RCC 7860 (cell line): ENCODE results near the gene MUC4.
"Not testable (repeated sequence)": the region's sequence is repeated elsewhere in the genome, so short reads cannot be mapped to it uniquely, and the experiment has no call there.

Experiments used
- DNase-seq: peaks from one replicate; pipeline ENCODE4 v3.0.0-alpha.2; 2015; ENCODE audit warnings: low spot score
- FAIRE-seq: peaks from 2 replicates; lab custom pipeline; 2012; peaks lifted over from hg19 to GRCh38; lab: Jason Lieb, UNC

MUC4 gene

DNA sequence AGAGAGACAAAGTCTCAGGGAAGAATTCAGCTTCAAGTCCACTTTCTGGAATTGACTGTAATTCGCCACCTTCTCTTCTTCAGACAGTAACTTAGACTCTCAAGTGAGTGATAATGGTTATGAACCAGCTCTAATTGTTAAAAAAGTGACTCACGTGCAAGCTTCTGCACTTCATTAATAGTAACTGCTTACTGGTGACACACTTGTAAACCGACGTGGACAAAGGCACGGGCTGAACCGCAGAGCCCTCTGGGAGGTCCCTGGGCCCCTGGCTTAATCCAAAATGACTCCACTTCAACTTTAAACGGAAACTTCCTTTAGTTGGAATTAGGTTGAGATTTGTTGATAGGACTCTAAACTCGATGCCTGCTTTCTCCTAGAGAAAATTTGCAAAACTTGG is 17.0 kb downstream of the MUC4 start:
- no peak for DNase-seq

DNA sequence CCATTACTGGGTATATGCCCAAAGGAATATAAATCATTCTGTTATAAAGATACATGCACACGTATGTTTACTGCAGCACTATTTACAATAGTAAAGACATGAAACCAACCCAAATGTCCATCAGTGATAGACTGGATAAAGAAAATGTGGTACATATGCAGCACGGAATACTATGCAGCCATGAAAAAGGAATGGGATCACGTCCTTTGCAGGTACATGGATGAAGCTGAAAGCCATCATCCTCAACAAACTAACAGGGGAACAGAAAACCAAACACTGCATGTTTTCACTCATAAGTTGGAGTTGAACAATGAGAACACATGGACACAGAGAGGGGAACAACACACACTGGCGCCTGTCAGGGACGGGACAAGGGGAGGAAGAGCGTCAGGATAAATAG is 19.1 kb downstream of the MUC4 start:
- DNase-seq, FAIRE-seq: not testable (repeated sequence)

More for the DNA sequence above, 17.0 kb downstream of the MUC4 start:
- FAIRE-seq, result no peak

DNA sequence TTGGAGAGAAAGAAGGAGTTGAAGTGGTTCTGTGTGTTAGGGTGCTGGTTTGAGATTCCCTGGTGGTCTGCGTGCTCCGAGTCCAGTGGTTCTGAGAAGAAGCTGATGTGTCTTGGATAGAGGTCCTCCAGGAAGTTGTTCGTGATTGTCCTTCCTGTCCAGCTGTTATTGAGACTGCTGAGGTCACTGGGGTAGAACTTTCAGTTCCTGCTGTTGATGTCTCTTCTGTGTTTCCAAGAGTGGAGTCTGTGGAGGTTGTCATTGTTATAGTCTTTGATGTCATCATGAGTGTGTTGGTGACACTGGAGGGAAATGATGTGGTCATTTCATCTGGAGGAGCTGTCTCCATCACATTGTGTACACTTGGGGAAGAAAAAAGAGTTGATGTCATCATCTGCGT is 20.8 kb downstream of the MUC4 start:
- no peak for FAIRE-seq
- DNase-seq, result no peak

DNA sequence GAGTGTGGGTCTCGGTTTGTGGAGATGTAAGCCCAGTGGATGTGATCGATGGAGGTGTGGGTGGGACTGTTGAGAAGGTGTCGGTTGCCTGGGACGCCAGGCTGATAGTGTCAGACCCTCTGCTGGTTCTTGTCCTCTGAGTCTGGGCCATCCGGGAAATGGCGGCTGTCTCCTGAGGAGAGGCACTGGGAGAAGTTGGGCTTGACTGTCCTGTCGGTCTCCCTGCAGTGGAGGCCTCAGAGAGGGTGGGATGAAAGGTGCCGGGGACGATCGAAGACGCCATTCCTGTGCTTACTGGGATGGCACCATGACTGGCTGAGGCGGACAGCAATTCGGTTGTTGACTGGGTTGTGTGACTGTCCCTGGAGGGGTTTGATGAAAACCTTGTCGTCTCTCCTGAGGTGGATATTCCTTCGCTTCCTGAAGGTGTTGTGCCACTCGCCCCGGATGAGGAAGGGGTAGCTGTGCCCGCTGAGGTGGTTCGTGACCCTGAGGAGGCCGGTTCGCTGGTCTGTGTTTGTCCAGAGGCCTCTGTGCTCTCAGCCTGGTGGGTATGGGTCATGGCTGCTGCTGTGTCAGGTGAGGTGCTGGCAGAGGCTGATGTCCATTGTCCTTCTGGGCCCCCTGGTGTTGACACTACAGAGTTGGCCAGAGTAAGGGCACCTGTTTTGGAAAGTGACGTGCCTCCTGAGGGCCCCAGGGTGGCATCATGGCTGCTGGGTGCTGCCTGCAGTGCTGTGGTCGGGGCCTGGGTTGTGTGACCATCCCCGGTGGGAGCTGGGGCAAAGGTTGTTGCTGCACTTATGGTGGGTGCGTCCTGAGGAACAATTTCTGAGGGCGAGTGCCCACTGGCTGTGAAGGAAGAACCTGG is 22.8 kb downstream of the MUC4 start:
- DNase-seq, result no peak
- FAIRE-seq, result no peak

DNA sequence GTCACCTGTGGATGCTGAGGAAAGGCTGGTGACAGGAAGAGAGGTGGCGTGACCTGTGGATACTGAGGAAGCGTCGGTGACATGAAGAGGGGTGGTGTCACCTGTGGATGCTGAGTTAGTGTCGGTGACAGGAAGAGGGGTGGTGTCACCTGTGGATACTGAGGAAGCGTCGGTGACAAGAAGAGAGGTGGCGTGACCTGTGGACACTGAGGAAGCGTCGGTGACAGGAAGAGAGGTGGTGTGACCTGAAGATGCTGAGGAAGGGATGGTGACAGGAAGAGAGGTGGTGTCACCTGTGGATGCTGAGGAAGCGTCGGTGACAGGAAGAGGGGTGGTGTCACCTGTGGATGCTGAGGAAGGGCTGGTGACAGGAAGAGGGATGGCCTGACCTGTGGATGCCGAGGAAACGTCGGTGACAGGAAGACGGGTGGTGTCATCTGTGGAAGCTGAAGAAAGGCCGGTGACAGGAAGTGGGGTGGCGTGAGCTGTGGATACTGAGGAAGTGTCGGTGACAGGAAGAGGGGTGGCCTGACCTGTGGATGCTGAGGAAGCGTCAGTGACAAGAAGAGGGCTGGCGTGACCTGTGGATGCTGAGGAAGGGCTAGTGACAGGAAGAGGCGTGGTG is 25.8 kb downstream of the MUC4 start:
- not testable (repeated sequence) for FAIRE-seq, DNase-seq

DNA sequence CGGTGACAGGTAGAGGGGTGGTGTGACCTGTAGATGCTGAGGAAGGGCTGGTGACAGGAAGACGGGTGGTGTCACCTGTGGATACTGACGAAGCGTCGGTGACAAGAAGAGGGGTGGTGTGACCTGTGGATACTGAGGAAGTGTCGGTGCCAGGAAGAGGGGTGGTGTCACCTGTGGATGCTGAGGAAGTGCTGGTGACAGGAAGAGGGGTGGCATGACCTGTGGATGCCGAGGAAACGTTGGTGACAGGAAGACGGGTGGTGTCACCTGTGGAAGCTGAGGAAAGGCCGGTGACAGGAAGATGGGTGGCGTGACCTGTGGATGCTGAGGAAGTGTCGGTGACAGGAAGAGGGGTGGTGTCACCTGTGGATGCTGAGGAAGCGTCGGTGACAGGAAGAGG is 27.7 kb downstream of the MUC4 start:
- not testable (repeated sequence) for DNase-seq

DNA sequence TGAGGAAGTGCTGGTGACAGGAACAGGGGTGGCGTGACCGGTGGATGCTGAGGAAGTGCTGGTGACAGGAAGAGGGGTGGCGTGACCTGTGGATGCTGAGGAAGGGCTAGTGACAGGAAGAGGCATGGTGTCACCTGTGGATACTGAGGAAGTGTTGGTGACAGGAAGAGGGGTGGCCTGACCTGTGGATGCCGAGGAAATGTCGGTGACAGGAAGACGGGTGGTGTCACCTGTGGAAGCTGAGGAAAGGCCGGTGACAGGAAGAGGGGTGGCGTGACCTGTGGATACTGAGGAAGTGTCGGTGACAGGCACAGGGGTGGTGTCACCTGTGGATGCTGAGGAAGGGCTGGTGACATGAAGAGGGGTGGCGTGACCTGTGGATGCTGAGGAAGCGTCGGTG is 30.5 kb downstream of the MUC4 start:
- DNase-seq, FAIRE-seq: not testable (repeated sequence)

More for the DNA sequence above, 27.7 kb downstream of the MUC4 start:
- not testable (repeated sequence) for FAIRE-seq

DNA sequence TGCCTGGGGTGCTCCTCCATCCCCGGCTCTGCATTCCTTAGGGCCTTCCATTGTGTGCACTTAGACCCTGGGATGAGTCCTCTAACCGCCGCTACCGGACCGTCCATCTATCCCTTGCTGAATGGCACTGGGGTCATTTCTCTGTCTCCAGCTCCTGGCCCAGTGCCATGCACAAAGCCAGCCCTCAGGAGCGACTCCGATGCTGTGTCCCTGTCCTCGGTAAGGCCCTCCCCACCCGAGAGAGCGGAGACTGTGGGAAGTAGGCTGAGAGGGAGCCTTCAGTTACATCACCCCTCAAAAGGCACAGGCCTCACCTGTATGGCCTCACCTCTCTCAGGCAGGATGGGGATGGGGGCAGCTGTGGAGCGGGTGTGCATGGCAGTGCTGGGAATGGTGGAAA is 33.8 kb downstream of the MUC4 start:
- FAIRE-seq (no peak), DNase-seq (no peak)

DNA sequence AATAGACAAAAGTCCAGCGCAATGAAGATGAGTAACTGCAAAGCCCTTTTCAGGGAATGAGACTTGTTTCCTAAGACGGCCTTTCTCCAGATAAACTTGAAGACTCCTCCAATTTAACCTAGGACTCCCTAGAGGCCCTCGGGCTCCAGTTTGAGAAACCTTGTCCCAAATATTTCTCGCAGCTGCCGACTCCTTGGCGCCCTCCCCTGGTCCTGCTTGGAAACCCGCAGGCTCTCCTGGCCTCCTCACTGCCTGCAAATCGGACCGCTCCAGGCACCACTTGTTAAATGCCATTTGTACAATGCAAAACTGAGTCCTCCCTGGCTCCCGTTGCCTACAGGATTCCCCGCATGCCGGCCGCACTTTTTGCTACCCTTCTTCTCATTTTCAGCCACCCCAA is 36.8 kb downstream of the MUC4 start:
- FAIRE-seq (no peak), DNase-seq (no peak)

DNA sequence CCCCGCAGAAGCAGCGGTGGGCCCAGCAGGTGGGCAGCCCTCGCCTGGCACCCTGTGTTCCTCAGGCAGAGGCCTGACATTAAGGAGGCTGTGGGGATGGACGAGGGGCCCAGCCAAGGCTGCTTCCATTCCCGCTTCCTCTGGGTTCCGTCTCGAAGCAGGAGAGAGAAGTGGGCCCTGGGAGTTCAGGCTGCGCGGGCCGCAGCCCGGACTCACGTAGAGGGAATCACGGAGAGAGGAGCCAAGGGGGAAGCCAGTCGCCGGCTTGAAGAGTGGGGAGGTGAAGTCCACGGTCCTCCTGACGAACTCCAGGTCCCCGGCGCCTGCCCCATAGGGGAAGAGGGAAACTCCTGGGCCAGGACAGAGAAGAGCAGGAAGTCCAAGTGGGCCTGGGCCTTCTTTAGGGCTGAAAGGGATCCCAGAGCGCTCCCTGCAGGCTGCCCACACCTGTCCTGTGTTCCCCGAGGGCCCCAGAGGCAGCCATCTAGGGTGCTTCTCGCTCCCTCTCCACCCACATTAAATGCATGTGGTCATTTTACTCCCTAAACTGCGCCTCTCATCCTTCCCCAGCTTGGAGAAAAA is 37.7 kb downstream of the MUC4 start:
- DNase-seq, result no peak

DNA sequence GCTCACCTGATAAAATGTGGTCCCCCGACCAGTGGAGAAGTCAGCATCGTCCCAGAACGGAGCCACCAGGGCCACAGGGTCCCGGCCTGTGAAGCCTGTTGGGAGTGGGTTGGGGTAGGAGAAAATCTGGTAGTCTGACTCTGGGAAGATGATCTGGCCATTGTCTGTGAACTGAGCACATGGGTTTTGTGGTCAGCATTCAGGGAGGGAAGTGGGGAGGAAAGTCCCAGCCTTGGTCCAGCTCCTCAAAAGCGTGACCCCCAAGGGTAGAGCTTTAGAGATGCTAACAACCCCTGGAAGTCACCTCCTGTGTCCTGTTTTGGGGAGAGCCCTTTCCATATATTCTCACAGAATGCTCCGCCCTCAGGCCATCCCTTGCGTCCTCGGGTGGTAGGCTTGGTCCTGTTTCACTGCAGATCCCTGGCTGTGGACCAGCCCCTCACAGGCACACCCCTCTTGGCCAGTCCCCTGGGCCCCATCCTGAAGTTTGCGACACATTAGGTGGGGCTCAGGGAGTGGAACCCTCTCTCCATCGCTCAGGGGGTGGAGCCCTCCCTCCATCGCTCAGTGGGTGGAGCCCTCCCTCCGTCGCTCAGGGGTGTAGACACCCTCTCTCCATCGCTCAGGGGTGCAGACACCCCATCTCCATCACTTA is 40.0 kb downstream of the MUC4 start:
- no peak for FAIRE-seq

More for the DNA sequence above, 37.7 kb downstream of the MUC4 start:
- FAIRE-seq, result no peak

DNA sequence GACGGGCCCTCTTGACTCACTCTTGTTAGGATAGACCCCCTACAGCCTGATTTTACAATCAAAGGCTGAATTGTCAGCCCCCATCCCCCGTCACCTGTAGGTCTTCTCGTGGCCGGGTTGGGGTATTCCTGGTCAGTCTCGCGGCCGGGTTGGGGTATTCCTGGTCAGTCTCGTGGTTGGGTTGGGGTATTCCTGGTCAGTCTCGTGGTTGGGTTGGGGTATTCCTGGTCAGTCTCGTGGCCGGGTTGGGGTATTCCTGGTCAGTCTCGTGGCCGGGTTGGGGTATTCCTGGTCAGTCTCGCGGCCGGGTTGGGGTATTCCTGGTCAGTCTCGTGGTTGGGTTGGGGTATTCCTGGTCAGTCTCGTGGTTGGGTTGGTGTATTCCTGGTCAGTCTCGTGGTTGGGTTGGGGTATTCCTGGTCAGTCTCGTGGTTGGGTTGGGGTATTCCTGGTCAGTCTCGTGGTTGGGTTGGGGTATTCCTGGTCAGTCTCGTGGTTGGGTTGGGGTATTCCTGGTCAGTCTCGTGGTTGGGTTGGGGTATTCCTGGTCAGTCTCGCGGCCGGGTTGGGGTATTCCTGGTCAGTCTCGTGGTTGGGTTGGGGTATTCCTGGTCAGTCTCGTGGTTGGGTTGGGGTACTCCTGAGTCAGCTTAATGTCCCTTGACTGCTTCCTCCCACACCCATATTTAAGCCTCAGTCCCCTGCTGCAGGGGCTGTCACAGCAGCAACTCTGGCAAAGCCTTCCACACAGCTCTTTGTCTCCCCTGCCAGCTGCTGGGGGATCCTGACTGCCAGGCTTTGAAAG is 40.7 kb downstream of the MUC4 start:
- FAIRE-seq, DNase-seq: not testable (repeated sequence)

More for the DNA sequence above, 40.0 kb downstream of the MUC4 start:
- DNase-seq, result no peak

DNA sequence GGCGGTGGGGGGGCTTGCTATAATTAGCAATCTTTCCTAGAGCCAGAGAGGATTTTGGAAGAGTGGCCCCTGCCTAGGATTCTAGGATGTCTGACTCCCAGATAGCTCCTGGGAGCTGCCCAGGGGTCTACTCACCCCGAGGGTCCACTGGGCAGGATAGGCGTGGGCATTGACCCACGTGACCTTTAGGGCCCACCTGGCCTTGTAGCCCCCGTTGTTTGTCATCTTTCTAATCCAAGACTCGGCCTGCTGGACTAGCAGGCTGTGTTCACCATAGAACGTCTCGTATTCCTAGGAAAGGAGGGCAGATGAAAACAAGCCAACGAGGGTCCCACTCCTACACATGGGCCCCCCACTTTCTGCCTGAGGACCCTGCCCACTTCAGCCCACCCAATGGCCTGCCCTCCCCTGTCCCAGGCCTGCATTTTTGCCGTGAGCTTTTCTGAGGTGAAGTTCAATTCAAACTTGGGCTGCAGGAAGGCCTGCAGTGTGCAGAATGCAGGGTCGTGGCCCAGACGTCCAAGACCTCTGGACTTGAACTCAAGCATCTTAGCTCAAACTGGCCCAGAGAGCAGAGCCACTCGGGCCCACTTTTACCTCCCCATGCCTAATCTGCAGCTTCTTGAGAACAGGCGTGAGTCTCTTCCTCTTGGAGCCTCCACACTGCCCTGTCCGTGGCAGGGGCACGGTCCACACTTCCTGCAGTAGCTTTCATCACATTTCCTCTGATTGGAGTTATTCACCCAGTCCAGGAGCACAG is 41.5 kb downstream of the MUC4 start:
- FAIRE-seq (no peak), DNase-seq (no peak)

DNA sequence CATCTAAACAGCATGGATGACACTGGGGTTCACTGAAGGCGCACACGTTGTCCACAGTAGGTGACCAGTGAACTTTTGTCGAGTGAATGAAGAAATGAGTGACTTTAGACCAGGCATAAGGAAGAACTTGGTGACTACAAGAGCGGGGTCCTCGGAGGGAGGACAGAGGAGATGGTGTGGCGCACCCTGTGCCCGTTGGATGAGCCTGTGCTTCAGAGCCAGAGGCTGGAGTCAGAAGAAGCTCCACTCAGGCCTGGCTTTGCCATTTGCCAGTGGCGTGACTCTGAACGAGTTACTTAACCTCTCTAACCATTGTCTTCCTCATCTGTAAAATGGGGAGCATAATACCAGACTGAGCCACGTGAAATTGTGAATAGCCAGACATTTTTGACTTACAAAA is 42.2 kb downstream of the MUC4 start:
- DNase-seq (no peak), FAIRE-seq (no peak)

DNA sequence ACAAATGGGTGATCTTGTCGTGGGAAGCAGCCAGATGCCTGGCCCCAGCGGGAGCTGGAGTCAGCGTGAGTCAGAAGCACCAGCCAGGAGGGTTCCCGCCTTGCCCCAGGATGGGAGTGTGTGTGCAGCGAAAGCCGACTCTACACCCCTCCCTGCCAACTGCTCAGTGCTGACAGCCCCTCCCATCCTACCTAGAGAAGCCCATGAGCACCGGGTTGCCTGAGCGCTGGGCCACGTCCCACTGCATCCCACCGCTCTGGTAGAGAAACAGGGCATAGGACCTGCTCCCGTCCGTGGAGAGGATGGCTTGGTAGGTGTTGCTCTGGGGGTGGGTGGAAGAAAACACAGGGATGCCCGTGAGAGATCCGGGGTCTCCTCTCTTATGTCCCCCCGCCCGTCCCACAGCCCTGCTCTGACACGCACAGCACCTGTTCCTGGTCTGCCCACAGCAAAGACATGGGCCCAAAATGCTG is 42.9 kb downstream of the MUC4 start:
- no peak for DNase-seq

DNA sequence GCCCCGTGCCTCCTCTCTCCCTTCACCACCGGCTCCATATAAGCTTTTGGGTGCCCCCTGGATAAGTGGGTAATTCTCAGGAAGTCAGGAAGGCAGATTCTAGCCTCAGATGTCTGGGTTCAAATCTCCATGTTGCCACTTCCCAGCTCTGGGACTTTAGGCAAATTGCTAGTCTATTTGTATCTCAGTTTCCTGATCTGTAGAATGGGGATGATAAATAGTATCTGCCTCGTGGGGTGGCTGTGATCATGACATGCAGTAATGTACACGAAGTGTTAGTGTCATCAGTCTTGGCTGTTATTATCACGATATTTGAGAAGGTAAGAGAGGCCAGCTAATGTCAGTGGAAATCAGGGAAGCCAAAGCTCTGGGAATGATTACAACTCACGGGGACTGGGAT is 43.3 kb downstream of the MUC4 start:
- FAIRE-seq, result no peak
- DNase-seq, result no peak

More for the DNA sequence above, 42.9 kb downstream of the MUC4 start:
- FAIRE-seq, result no peak

DNA sequence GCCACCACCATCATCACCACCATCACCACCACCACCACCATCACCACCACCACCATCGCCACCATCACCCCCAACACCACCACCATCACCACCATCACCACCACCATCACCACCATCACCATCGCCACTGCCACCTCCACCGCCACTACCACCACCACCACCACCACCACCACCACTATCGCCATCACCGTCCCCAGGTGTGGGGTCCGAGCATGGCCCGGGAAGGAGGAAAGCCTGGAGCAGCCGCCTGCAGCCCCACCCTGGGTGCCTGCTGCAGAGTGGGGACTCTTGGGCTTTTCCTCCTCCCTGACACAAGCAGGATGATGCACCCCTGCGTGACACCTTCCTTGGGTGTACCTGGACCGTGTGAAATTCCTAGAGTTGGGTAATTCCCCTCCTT is 43.9 kb downstream of the MUC4 start:
- FAIRE-seq, result no peak
- DNase-seq, result no peak

DNA sequence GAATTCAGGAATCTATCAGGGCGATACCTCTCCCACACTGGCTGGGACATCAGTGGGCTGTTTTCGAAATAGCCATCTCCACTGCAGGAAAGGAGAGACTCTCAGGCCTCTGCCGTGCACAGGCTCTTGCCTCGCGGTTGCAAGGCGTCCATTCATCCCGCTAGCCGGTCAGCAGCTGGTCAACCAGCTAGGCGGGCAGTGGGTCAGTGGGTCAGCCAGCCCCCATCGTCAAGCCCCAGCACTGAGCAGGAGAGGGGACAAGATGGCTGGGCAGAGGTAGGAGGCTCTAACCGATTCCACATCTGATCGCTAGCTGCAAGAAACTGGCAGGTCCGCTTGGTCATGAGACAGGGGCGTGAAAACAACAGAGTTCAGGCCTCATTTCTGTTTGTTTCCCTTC is 45.1 kb downstream of the MUC4 start:
- DNase-seq (no peak), FAIRE-seq (no peak)

DNA sequence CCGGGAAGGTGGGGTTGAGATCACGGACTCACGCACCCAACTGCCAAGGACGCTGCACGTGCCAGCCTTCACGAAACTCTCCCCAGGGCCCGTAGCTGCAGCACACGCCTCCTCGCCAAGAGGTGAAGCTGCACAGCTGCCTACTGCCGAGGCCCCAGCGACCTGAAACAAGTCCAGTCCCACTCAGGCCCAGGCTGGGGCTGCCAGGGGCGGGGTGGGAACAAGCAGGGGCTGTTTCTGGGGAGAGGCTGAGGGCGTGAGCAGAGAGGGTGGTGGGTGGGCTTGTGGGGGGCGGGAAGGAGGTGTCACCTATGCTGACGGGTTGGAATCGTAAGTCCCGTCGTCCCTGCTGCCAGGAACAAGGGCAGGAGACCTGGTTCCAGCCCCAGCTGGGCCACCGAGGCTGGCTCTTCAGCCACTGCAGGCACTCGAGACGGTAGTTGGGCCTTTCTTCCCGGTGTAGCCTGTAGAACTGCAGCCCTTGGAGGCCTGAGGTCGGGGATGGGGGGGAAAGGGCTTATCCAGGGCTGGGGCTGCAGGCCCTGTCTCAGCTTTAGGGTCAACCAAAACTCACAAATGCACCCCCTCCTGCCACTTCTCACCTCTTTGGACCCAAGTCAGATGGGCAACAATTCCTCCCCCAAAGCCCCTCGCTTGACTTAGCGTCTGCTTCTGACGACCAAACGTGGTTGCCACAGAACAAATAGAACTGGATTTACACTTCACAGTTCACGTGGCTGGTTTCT is 46.6 kb downstream of the MUC4 start:
- no peak for FAIRE-seq
- no peak for DNase-seq
